Gastroesophageal sphincter (tissue), 4 donors: ENCODE measurements around the gene MYOG. TPM values are rescaled to one million over a fixed set of nuclear protein-coding genes. Genes with fewer than 3 reads are reported as not detected.

Experiments
- ATAC-seq: fragments of 150-250 bp; one replicate; pipeline ENCODE4 v1.9.1; 2016; ENCODE audit warnings: mild to moderate bottlenecking, moderate library complexity
- H3K27ac ChIP-seq, 4 donors: fragments of 200-600 bp; sonication (generic) in 3 of 4; 1 replicate in 3 of 4; 2 replicates in 1 of 4; pipeline ENCODE4 v1.5.1; 2016 to 2019
- H3K27me3 ChIP-seq: fragments of 200-600 bp; sonication (generic); one replicate; pipeline ENCODE4 v1.5.1; 2019
- H3K36me3 ChIP-seq, 2 donors: fragments of 200-600 bp; sonication (generic); one replicate each; pipeline ENCODE4 v1.5.1; 2019; ENCODE audit warnings: control low read depth in 1 of 2
- H3K4me1 ChIP-seq, 3 donors: fragments of 200-600 bp; sonication (generic); 1 replicate in 2 of 3; 2 replicates in 1 of 3; pipeline ENCODE4 v1.5.1; 2016 to 2019; ENCODE audit warnings: control low read depth in 2 of 3
- H3K4me3 ChIP-seq, 2 donors: fragments of 200-600 bp; sonication (generic); one replicate each; pipeline ENCODE4 v1.5.1; 2019; ENCODE audit warnings: mild to moderate bottlenecking in 1 of 2, moderate library complexity in 1 of 2
- H3K9me3 ChIP-seq, 3 donors: fragments of 200-600 bp; sonication (generic); one replicate each; pipeline ENCODE4 v1.5.1; 2017 to 2019; ENCODE audit warnings: control low read depth in 2 of 3
- EP300 ChIP-seq: sonication (generic); formaldehyde crosslinking; IDR thresholded peaks from one replicate; pipeline ENCODE4 v1.6.1; 2017; ENCODE audit warnings: antibody characterized with exemption, mild to moderate bottlenecking
- POLR2A ChIP-seq, 2 donors: fragments of 450-650 bp; IDR thresholded peaks; one replicate each; pipeline ENCODE4 v1.6.1; 2017; ENCODE audit warnings: antibody characterized with exemption in 2 of 2, mild to moderate bottlenecking in 2 of 2, moderate library complexity in 1 of 2
- POLR2AphosphoS5 ChIP-seq: sonication (generic); formaldehyde crosslinking; IDR thresholded peaks from one replicate; pipeline ENCODE4 v1.6.1; 2017; ENCODE audit warnings: antibody characterized with exemption
- WGBS, 2 donors: methylation state at CpG; one replicate each; pipeline ENCODE4 v1.1.5; 2018; ENCODE audit warnings: low coverage in 1 of 2; 5-methylcytosine and 5-hydroxymethylcytosine counted together
- total RNA-seq, 4 donors: library from RNA; depleted of rRNA; stranded (reverse); fragments of >200 nt; gene quantifications; one replicate each; pipeline ENCODE4 v1.1.0, GENCODE V29; 2016
- TF ChIP-seq, protein P1 (sequence below), 4 experiments: fragments of 200-600 bp in 2 of 4; fragments of 450-650 bp in 2 of 4; sonication (generic) in 1 of 4; IDR thresholded peaks; one replicate each; pipeline ENCODE4 v1.5.1; 2017 to 2019; ENCODE audit warnings: antibody characterized with exemption in 4 of 4, mild to moderate bottlenecking in 2 of 4, moderate library complexity in 2 of 4

Gene MYOG
- total RNA-seq, 4 donors from 2014 or later: 0.35 TPM; not detected in 3

DNA sequence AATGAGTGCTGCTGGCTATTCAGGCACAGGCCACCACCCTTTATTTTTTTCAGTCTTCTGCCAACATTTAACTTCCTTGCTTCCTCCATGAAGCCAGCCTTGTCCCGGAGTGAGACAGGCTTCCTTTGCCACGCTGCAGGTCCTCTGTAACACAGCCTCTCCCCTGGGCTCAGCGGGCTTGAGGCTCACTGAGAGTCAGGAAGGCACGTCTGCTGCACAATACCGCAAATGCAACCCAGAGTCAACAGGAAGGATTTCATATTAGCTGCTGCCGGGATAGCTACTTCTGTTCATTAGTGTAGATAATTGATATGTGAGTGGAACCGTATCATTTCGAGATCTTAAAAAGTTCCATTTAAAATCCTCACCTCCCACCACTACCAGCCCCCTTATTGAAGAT lies 22.5 kb downstream of the MYOG start:
- H3K9me3 ChIP-seq: no peaks in the 10 kb centered on the region

DNA sequence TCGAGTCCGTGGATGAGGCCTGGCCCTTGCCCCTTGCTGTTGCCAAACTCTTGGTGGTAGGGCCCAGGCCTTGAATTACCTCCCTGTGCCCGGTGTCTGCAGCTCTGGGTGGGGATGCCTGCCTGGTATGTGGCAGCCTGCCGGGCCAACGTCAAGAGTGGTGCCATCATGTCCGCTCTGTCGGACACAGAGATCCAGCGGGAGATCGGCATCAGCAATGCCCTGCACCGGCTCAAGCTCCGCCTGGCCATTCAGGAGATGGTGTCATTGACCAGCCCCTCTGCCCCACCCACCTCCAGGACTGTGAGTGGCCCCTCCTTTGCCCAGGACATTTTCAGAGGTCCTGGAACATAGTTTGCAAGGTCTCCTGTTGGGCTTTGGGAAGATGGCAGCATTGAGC lies 25.7 kb downstream of the MYOG start:
- H3K27ac ChIP-seq: no peak overlapping the region
- no peaks in the 10 kb centered on the region for H3K9me3 ChIP-seq
- H3K27me3 ChIP-seq: no peaks in the 10 kb centered on the region
- no peak overlapping the region for H3K4me3 ChIP-seq
- ATAC-seq: no peak
- H3K36me3 ChIP-seq: peaks cover 0 to 26% of the 10 kb centered on the region in 2 donors
- H3K4me1 ChIP-seq: no peaks in the 10 kb centered on the region
- no CpG with 5 or more reads among the region's 11 CpGs for WGBS, 2 donors
- TF ChIP-seq EP300 (no peak), POLR2A (IDR thresholded peaks at IDR 0.05) (no peak), POLR2AphosphoS5 (no peak)
- TF ChIP-seq, protein P1, sequence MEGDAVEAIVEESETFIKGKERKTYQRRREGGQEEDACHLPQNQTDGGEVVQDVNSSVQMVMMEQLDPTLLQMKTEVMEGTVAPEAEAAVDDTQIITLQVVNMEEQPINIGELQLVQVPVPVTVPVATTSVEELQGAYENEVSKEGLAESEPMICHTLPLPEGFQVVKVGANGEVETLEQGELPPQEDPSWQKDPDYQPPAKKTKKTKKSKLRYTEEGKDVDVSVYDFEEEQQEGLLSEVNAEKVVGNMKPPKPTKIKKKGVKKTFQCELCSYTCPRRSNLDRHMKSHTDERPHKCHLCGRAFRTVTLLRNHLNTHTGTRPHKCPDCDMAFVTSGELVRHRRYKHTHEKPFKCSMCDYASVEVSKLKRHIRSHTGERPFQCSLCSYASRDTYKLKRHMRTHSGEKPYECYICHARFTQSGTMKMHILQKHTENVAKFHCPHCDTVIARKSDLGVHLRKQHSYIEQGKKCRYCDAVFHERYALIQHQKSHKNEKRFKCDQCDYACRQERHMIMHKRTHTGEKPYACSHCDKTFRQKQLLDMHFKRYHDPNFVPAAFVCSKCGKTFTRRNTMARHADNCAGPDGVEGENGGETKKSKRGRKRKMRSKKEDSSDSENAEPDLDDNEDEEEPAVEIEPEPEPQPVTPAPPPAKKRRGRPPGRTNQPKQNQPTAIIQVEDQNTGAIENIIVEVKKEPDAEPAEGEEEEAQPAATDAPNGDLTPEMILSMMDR (IDR thresholded peaks at IDR 0.05): no peak

More for the DNA sequence above, 22.5 kb downstream of the MYOG start:
- ATAC-seq: no peak
- no peak overlapping the region for H3K4me3 ChIP-seq
- H3K27ac ChIP-seq: no peak overlapping the region
- 70 to 94% methylated on average over 4 to 8 of the region's 8 CpGs for WGBS, 2 donors
- H3K4me1 ChIP-seq: peaks cover 0 to 3% (median 0%) of the 10 kb centered on the region in 3 donors
- H3K36me3 ChIP-seq: peaks cover 0 to 8% of the 10 kb centered on the region in 2 donors
- no peaks in the 10 kb centered on the region for H3K27me3 ChIP-seq
- TF ChIP-seq, protein P1 (IDR thresholded peaks at IDR 0.05): no peak
- TF ChIP-seq EP300 (no peak), POLR2AphosphoS5 (no peak), POLR2A (IDR thresholded peaks at IDR 0.05) (no peak)

DNA sequence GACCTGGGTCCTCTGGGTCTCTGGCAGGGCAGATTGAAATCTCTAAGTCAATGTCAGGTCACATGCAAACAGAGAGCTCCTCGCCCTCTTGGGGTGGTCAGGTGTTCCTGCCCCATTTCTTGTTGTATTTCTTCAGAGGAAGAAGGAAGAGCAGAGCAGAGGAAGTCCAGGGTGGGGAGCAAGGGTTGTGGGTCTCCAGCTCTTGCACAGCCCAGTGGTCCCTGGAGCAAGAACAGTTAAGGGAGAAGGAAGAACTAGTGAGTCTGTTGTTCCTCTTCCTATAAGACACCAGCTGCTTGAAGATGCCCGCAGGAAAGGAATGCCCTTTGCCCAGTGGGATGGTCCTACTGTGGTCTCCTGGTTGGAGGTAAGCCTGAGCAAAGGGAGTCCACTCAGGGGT lies 26.3 kb downstream of the MYOG start:
- Histone ChIP-seq H3K4me3 (no peak overlapping the region), H3K4me1 (no peaks in the 10 kb centered on the region), H3K27ac (no peak overlapping the region), H3K36me3 (peaks cover 0 to 26% of the 10 kb centered on the region in 2 donors), H3K27me3 (no peaks in the 10 kb centered on the region), H3K9me3 (no peaks in the 10 kb centered on the region)
- no peak for ATAC-seq
- 100% methylated on average over 1 of the region's 2 CpGs for WGBS, 2 donors
- TF ChIP-seq POLR2A (IDR thresholded peaks at IDR 0.05) (no peak), EP300 (no peak), POLR2AphosphoS5 (no peak)
- TF ChIP-seq, protein P1 (IDR thresholded peaks at IDR 0.05): no peak

DNA sequence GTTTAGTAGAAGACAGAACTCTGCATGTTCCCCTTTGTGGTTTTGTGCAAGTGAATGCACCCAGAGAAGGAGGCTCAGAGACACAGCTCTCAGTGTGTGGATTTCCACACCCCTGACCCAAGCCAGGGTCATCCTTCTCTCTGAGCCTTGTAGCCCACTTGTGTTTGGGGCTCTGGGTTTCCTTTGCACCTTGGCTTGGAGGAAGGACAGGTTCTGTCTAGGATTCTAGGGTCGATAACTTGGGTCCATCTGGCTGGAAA lies 27.2 kb downstream of the MYOG start:
- no peak overlapping the region for H3K4me3 ChIP-seq
- no peaks in the 10 kb centered on the region for H3K9me3 ChIP-seq
- TF ChIP-seq EP300: no peak
- TF ChIP-seq POLR2AphosphoS5: no peak
- TF ChIP-seq POLR2A (IDR thresholded peaks at IDR 0.05): no peak
- TF ChIP-seq, protein P1 (IDR thresholded peaks at IDR 0.05): no peak
- no CpG with 5 or more reads among the region's 1 CpG for WGBS, 2 donors
- no peak for ATAC-seq
- H3K4me1 ChIP-seq: no peaks in the 10 kb centered on the region
- H3K27ac ChIP-seq: no peak overlapping the region
- peaks cover 0 to 26% of the 10 kb centered on the region in 2 donors for H3K36me3 ChIP-seq
- H3K27me3 ChIP-seq: no peaks in the 10 kb centered on the region

DNA sequence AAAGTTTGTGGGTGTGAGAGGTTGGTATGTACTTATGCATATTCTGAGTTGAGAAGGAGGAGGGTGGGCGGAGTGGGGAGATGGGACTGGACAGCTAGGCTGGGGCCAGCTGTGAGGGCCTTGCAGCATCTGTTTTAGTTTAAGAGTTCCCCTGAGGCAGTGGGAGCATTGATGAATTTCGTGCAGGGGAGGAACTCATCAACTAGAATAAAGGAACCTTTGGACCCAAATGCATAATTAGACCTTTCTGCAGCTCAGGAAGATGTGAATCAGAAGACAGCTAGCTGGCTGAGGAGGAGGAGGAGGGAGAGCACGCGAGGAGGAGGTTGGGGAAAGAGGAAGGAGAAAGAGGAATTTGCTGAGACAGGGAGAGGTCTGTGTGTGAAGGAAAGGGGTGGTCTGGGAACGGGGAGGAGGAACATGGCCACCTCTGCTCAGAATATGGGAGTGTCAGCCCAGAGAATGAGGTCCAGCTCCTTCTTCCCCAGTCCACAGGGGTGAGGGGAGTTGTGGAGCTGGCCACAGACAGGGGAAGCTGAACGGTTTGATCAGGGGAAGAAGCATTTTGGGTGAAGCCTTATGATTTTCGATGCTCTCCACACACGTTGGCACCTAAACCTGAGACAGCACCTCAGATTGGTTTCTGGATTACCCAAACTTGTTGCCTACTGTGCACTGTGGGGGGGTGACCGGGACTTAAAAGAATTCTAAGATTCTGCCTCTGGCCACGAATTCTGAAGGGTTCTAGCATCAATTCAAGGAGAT lies 27.7 kb downstream of the MYOG start:
- H3K9me3 ChIP-seq: no peaks in the 10 kb centered on the region
- H3K27ac ChIP-seq: no peak overlapping the region
- ATAC-seq: no peak
- H3K4me1 ChIP-seq: no peaks in the 10 kb centered on the region
- no peak for TF ChIP-seq EP300
- TF ChIP-seq POLR2A (IDR thresholded peaks at IDR 0.05): no peak
- TF ChIP-seq, protein P1 (IDR thresholded peaks at IDR 0.05): no peak
- no peak for TF ChIP-seq POLR2AphosphoS5
- peaks cover 0 to 26% of the 10 kb centered on the region in 2 donors for H3K36me3 ChIP-seq
- no peaks in the 10 kb centered on the region for H3K27me3 ChIP-seq
- 36 to 50% methylated on average over 3 to 9 of the region's 10 CpGs for WGBS, 2 donors
- no peak overlapping the region for H3K4me3 ChIP-seq
